Measurements from ENCODE around the gene PACSIN2. TPM values are rescaled to one million over a fixed set of nuclear protein-coding genes. Genes with fewer than 3 reads are reported as not detected.

PACSIN2 gene
- total RNA-seq, 1 donor from 2014 or later = 46.2 TPM

DNA sequence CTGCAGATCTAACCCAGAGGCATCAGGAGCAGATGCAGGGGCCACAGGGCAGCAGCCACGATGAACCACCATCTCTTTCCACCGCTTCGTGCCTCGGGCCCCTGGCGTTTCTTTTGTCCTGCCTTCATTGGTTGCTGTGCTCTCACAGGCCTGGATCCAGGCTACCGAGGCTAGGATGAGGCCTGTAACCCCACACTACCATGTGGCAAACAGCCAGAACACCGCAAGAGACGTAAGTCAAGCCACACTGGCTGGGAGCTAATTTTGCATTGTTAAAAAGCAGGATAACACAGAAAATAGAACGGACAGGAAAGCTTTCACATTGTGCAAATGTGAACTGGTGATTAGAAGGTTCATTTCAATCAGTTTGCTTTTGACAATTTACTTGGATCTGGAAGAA, 142.1 kb downstream of the PACSIN2 start:
- no peak overlapping the region for H3K27ac ChIP-seq
- TF ChIP-seq, protein P1, sequence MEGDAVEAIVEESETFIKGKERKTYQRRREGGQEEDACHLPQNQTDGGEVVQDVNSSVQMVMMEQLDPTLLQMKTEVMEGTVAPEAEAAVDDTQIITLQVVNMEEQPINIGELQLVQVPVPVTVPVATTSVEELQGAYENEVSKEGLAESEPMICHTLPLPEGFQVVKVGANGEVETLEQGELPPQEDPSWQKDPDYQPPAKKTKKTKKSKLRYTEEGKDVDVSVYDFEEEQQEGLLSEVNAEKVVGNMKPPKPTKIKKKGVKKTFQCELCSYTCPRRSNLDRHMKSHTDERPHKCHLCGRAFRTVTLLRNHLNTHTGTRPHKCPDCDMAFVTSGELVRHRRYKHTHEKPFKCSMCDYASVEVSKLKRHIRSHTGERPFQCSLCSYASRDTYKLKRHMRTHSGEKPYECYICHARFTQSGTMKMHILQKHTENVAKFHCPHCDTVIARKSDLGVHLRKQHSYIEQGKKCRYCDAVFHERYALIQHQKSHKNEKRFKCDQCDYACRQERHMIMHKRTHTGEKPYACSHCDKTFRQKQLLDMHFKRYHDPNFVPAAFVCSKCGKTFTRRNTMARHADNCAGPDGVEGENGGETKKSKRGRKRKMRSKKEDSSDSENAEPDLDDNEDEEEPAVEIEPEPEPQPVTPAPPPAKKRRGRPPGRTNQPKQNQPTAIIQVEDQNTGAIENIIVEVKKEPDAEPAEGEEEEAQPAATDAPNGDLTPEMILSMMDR (IDR thresholded peaks at IDR 0.05) = no peak
- no peak for TF ChIP-seq POLR2AphosphoS5 (IDR thresholded peaks at IDR 0.05; ENCODE audit: insufficient read depth in 1 of 2, low read depth in 1 of 2)
- TF ChIP-seq POLR2A (IDR thresholded peaks at IDR 0.05) = no peak
- DNase-seq (ENCODE audit: extremely low spot score in 2 of 2) = no peak
- no peaks in the 10 kb centered on the region for H3K9me3 ChIP-seq
- H3K27me3 ChIP-seq = no peaks in the 10 kb centered on the region
- intact Hi-C loops (cut with DNase I) = no loop called here
- peaks cover 14% of the 10 kb centered on the region for H3K4me1 ChIP-seq
- peaks cover 3 to 42% of the 10 kb centered on the region in 2 donors for H3K36me3 ChIP-seq
- H3K4me3 ChIP-seq = no peak overlapping the region

DNA sequence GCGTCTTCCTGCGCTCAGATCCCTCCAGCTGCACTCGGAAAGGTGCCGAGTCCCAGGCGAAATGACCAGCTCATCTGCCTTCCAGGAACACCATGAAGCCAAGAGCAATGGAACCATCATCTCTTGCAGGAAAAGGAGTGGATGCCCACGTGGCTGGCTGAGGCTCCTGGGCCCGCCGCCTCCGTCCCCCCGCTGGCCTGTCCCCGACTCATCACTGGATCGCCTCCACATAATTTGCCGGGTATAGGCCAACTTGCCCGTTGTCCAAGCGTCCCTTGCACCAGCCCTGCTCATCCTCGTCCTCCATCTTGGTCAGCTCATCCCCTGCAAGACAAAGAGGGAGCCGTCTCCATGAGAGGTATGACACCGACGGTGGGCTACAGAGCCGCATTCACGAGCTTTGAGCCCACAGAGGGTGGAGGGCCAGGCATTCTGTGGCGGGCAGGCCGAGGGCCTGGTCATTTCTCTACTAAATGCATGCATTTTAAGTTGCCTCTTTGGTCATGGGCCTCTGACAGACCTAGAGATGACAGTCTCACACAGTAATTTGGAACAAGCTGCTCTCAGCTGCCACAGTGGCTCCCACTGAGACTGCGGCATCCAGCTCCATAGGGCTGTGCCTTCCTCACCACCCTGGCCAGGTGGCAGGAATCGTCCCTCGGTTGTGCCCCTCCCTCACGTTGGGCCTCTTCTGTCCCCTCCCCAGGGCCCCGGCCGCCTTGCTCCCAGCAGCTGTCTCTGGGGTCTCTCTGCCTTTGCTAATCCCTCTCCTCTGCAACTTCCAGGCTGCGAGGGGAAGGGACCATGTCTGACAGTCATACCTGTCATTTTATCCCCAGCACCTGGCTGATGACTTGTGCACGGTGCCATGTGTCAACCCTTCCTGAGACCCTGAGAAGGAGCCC, 143.6 kb downstream of the PACSIN2 start:
- Histone ChIP-seq H3K4me3 (no peak overlapping the region), H3K27me3 (no peaks in the 10 kb centered on the region), H3K27ac (no peak overlapping the region), H3K4me1 (peaks cover 14% of the 10 kb centered on the region), H3K36me3 (peaks cover 2 to 27% of the 10 kb centered on the region in 2 donors), H3K9me3 (no peaks in the 10 kb centered on the region)
- DNase-seq (ENCODE audit: extremely low spot score in 2 of 2) = no peak
- intact Hi-C loops (cut with DNase I) = no loop called here
- TF ChIP-seq POLR2AphosphoS5 (IDR thresholded peaks at IDR 0.05; ENCODE audit: insufficient read depth in 1 of 2, low read depth in 1 of 2) (no peak), POLR2A (IDR thresholded peaks at IDR 0.05) (no peak)
- TF ChIP-seq, protein P1 (IDR thresholded peaks at IDR 0.05) = no peak

DNA sequence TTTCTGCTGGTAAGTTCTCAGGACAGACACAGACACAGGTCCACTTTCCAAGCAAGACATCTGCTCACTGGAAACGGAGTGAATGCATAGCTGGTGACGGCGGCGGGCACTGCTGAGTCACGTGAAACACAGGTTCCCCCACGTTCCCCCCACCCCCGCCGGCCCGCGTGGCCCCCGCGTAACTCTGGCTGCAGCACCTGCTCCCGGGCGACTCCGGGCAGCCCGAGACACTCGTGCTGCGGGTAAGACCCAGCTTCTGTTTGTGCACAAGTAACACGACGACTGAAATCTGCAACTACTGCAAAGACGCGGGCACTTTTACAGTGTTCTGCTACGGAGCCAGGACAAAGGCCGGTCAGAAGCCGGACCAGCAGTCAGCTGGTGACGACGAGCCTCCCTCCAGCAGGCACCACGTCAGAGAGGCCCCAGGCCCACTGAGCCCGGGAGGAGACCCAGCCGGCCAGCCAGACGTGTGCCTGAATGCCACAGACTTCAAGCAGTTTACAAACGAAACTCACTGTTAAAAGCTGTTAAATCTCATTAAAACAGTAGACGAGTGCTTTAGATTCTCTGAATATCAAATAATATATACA, 145.0 kb downstream of the PACSIN2 start:
- Histone ChIP-seq H3K9me3 (no peaks in the 10 kb centered on the region), H3K4me1 (peaks cover 14% of the 10 kb centered on the region), H3K27me3 (no peaks in the 10 kb centered on the region), H3K36me3 (peaks cover 0 to 22% of the 10 kb centered on the region in 2 donors), H3K4me3 (no peak overlapping the region), H3K27ac (no peak overlapping the region)
- no peak for TF ChIP-seq POLR2A (IDR thresholded peaks at IDR 0.05)
- no peak for TF ChIP-seq POLR2AphosphoS5 (IDR thresholded peaks at IDR 0.05; ENCODE audit: insufficient read depth in 1 of 2, low read depth in 1 of 2)
- TF ChIP-seq, protein P1 (IDR thresholded peaks at IDR 0.05) = no peak
- intact Hi-C loops (cut with DNase I) = no loop called here
- no peak for DNase-seq (ENCODE audit: extremely low spot score in 2 of 2)

GRCh38 chr22:42869463-42869862, 145.5 kb downstream of the PACSIN2 start:
- TF ChIP-seq POLR2A (IDR thresholded peaks at IDR 0.05) (no peak), POLR2AphosphoS5 (IDR thresholded peaks at IDR 0.05; ENCODE audit: insufficient read depth in 1 of 2, low read depth in 1 of 2) (no peak)
- TF ChIP-seq, protein P1 (IDR thresholded peaks at IDR 0.05) = no peak
- H3K4me1 ChIP-seq = peaks cover 14% of the 10 kb centered on the region
- H3K27me3 ChIP-seq = no peaks in the 10 kb centered on the region
- no peak overlapping the region for H3K27ac ChIP-seq
- intact Hi-C loops (cut with DNase I) = no loop called here
- H3K4me3 ChIP-seq = no peak overlapping the region
- H3K36me3 ChIP-seq = peaks cover 0 to 22% of the 10 kb centered on the region in 2 donors
- DNase-seq (ENCODE audit: extremely low spot score in 2 of 2) = no peak
- H3K9me3 ChIP-seq = no peaks in the 10 kb centered on the region
